Measurements from ENCODE around the gene ACTR8. TPM values are rescaled to one million over a fixed set of nuclear protein-coding genes. Genes with fewer than 3 reads are reported as not detected.

Gene ACTR8
- total RNA-seq, 1 donor from 2014 or later, result 42.7 TPM

- no peak for ATAC-seq (ENCODE audit: low read depth)
- Mint-ChIP-seq H3K27me3 (no peaks in the 10 kb centered on the region), H3K4me3 (no peak overlapping the region), H3K4me1 (peaks cover 26% of the 10 kb centered on the region), H3K9me3 (no peaks in the 10 kb centered on the region), H3K27ac (no peak overlapping the region), H3K36me3 (ENCODE audit: low read depth) (peaks cover 16% of the 10 kb centered on the region)
- no peak for DNase-seq
- ChIA-PET CTCF (no interaction called here), POLR2A (interaction anchor here (0.7 kb wide), 1 partner anchor 10 kb away, joined by 3 read pairs; no protein-coding TSS in a partner anchor)
- intact Hi-C loops (cut with micrococcal nuclease), result no loop called here
- TF ChIP-seq CTCF (IDR thresholded peaks at IDR 0.05), result no peak
Measured at GRCh38 chr3:53856964-53857363, 25.0 kb downstream of the ACTR8 start.

DNA sequence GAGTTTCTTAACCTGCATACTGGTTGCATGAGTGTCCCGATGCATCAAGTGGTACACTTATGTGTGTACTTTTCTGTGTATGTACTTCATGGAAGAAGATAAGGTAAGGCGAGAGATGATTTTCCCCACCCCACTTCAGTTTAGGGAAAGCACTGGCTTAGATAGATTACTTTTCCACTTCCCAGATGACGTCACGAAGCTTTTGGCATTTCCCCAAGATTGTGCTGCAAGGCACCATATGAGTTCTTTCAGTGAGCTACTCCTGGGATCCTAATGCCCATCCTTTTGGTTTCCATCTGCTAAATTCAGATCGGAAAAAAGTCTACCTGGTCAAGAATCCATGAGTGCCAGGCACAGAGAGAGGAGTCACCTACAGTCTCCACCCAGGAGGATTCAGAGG, 31.1 kb downstream of the ACTR8 start:
- no peaks in the 10 kb centered on the region for H3K36me3 Mint-ChIP-seq (ENCODE audit: low read depth)
- ChIA-PET POLR2A (interaction anchor here (0.6 kb wide), 1 partner anchor 41 kb away, joined by 3 read pairs; no protein-coding TSS in a partner anchor), CTCF (no interaction called here)
- peaks cover 14% of the 10 kb centered on the region for H3K27me3 Mint-ChIP-seq
- H3K4me3 Mint-ChIP-seq, result no peak overlapping the region
- H3K9me3 Mint-ChIP-seq, result no peaks in the 10 kb centered on the region
- no peak for TF ChIP-seq CTCF (IDR thresholded peaks at IDR 0.05)
- no peak for DNase-seq
- H3K27ac Mint-ChIP-seq, result no peak overlapping the region
- intact Hi-C loops (cut with micrococcal nuclease), result no loop called here
- H3K4me1 Mint-ChIP-seq, result peaks cover 8% of the 10 kb centered on the region
- ATAC-seq (ENCODE audit: low read depth), result no peak

DNA sequence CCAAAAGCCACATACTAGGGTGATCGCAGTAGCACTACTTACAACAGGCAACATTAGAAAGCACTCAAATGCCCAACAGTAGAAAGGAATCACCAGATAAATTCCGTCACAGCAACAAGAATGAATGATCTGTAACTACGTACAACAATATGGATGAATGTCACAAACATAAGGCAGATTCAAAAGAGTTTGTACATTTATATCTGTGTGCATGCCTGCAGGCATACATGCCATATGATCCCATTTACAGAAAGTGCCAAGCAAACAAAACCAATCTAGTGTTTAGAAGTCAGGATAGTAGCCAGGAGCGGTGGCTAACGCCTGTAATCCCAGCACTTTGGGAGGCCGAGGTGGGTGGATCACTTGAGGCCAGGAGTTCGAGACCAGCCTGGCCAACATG, 32.0 kb downstream of the ACTR8 start:
- intact Hi-C loops (cut with micrococcal nuclease), result no loop called here
- Mint-ChIP-seq H3K4me1 (peaks cover 14% of the 10 kb centered on the region), H3K36me3 (ENCODE audit: low read depth) (no peaks in the 10 kb centered on the region), H3K27ac (no peak overlapping the region), H3K9me3 (no peaks in the 10 kb centered on the region), H3K27me3 (peaks cover 19% of the 10 kb centered on the region), H3K4me3 (no peak overlapping the region)
- TF ChIP-seq CTCF (IDR thresholded peaks at IDR 0.05), result no peak
- ATAC-seq (ENCODE audit: low read depth) (no peak), DNase-seq (no peak)
- ChIA-PET CTCF (no interaction called here), POLR2A (no interaction called here)

GRCh38 chr3:53846851-53847155, 35.1 kb downstream of the ACTR8 start:
- Mint-ChIP-seq H3K9me3 (no peaks in the 10 kb centered on the region), H3K27me3 (peaks cover 31% of the 10 kb centered on the region), H3K4me3 (peak overlapping the region; percentile 76), H3K4me1 (peaks cover 34% of the 10 kb centered on the region), H3K27ac (no peak overlapping the region), H3K36me3 (ENCODE audit: low read depth) (no peaks in the 10 kb centered on the region)
- ChIA-PET CTCF (no interaction called here), POLR2A (interaction anchor here (0.6 kb wide), 1 partner anchor 191 kb away, joined by 4 read pairs; no protein-coding TSS in a partner anchor)
- ATAC-seq (ENCODE audit: low read depth) (no peak), DNase-seq (no peak)
- no peak for TF ChIP-seq CTCF (IDR thresholded peaks at IDR 0.05)
- intact Hi-C loops (cut with micrococcal nuclease), result no loop called here

GRCh38 chr3:53846134-53846850, 35.7 kb downstream of the ACTR8 start, which contains the start of the genes CHDH and IL17RB:
Gene CHDH (minus strand): TSS chr3:53846419. CDS start chr3:53824008, 22,411 bp downstream.
Gene IL17RB (plus strand): TSS chr3:53846568. CDS start chr3:53846589, 21 bp downstream.
- CTCF ChIA-PET, result no interaction called here

More at GRCh38 chr3:53846134-53846850, 35.7 kb downstream of the ACTR8 start, which contains the start of the genes CHDH and IL17RB:
- peak; percentile 31 for DNase-seq
- Mint-ChIP-seq H3K4me1 (peaks cover 34% of the 10 kb centered on the region), H3K27ac (no peak within 1 kb of the TSS), H3K4me3 (peak within 1 kb of the TSS; percentile 76), H3K27me3 (peaks cover 29% of the 10 kb centered on the region), H3K36me3 (ENCODE audit: low read depth) (no peaks in the 10 kb centered on the region), H3K9me3 (no peaks in the 10 kb centered on the region)
- TF ChIP-seq CTCF (IDR thresholded peaks at IDR 0.05), result no peak
- ATAC-seq (ENCODE audit: low read depth), result peak; percentile 53
- POLR2A ChIA-PET, result no interaction called here
- intact Hi-C loops (cut with micrococcal nuclease), result no loop called here
